Measurements from ENCODE around the gene ATL3.
"Not testable (repeated sequence)": the region's sequence is repeated elsewhere in the genome, so short reads cannot be mapped to it uniquely, and the experiment has no call there.

ATL3 gene

GRCh38 chr11:63687845-63688244, 16.7 kb upstream of the ATL3 start:
- Mint-ChIP-seq H3K27me3 (no peaks in the 10 kb centered on the region), H3K4me3 (no peak overlapping the region), H3K4me1 (ENCODE audit: low read depth) (peaks cover 40% of the 10 kb centered on the region), H3K9me3 (no peaks in the 10 kb centered on the region), H3K36me3 (ENCODE audit: low read depth) (peaks cover 3% of the 10 kb centered on the region), H3K27ac (no peak overlapping the region)

GRCh38 chr11:63686926-63687325, 15.8 kb upstream of the ATL3 start:
- H3K27ac Mint-ChIP-seq = no peak overlapping the region

GRCh38 chr11:63685158-63685721, 14.1 kb upstream of the ATL3 start:
- H3K9me3 Mint-ChIP-seq; H3K4me3 Mint-ChIP-seq; H3K27me3 Mint-ChIP-seq; H3K36me3 Mint-ChIP-seq (ENCODE audit: low read depth); H3K27ac Mint-ChIP-seq: not testable (repeated sequence)
- peaks cover 61% of the 10 kb centered on the region for H3K4me1 Mint-ChIP-seq (ENCODE audit: low read depth)

More at GRCh38 chr11:63686926-63687325, 15.8 kb upstream of the ATL3 start:
- peaks cover 3% of the 10 kb centered on the region for H3K36me3 Mint-ChIP-seq (ENCODE audit: low read depth)
- H3K9me3 Mint-ChIP-seq = no peaks in the 10 kb centered on the region
- peaks cover 49% of the 10 kb centered on the region for H3K4me1 Mint-ChIP-seq (ENCODE audit: low read depth)
- no peaks in the 10 kb centered on the region for H3K27me3 Mint-ChIP-seq
- H3K4me3 Mint-ChIP-seq = no peak overlapping the region

- Mint-ChIP-seq H3K27ac (peak overlapping the region; percentile 30), H3K4me1 (ENCODE audit: low read depth) (peaks cover 48% of the 10 kb centered on the region), H3K36me3 (ENCODE audit: low read depth) (no peaks in the 10 kb centered on the region), H3K27me3 (no peaks in the 10 kb centered on the region), H3K4me3 (peak overlapping the region; percentile 89), H3K9me3 (no peaks in the 10 kb centered on the region)
Observed at GRCh38 chr11:63683133-63683991, 12.2 kb upstream of the ATL3 start.

GRCh38 chr11:63682066-63683021, 11.2 kb upstream of the ATL3 start:
- Mint-ChIP-seq H3K36me3 (ENCODE audit: low read depth) (no peaks in the 10 kb centered on the region), H3K27ac (peak overlapping the region; percentile 78), H3K4me1 (ENCODE audit: low read depth) (peaks cover 40% of the 10 kb centered on the region), H3K27me3 (no peaks in the 10 kb centered on the region), H3K4me3 (peak overlapping the region; percentile 89), H3K9me3 (no peaks in the 10 kb centered on the region)

- peaks cover 32% of the 10 kb centered on the region for H3K4me1 Mint-ChIP-seq (ENCODE audit: low read depth)
- H3K27me3 Mint-ChIP-seq = no peaks in the 10 kb centered on the region
- peak within 1 kb of the TSS; percentile 78 for H3K27ac Mint-ChIP-seq
- H3K36me3 Mint-ChIP-seq (ENCODE audit: low read depth) = no peaks in the 10 kb centered on the region
- H3K9me3 Mint-ChIP-seq = no peaks in the 10 kb centered on the region
- H3K4me3 Mint-ChIP-seq = peak within 1 kb of the TSS; percentile 89
Observed at GRCh38 chr11:63681321-63682065, 10.3 kb upstream of the ATL3 start, which contains the start of gene RTN3. Gene RTN3 (plus strand): TSS chr11:63681500. CDS start chr11:63681637, 137 bp downstream.

GRCh38 chr11:63680834-63681320, 9.7 kb upstream of the ATL3 start:
- H3K27ac Mint-ChIP-seq = peak overlapping the region; percentile 78

GRCh38 chr11:63673579-63673978, 2.4 kb upstream of the ATL3 start:
- peaks cover 4% of the 10 kb centered on the region for H3K36me3 Mint-ChIP-seq (ENCODE audit: low read depth)
- H3K27me3 Mint-ChIP-seq = no peaks in the 10 kb centered on the region
- H3K27ac Mint-ChIP-seq = no peak overlapping the region
- no peak overlapping the region for H3K4me3 Mint-ChIP-seq
- H3K4me1 Mint-ChIP-seq (ENCODE audit: low read depth) = peaks cover 25% of the 10 kb centered on the region
- H3K9me3 Mint-ChIP-seq = no peaks in the 10 kb centered on the region

More at GRCh38 chr11:63680834-63681320, 9.7 kb upstream of the ATL3 start:
- Mint-ChIP-seq H3K4me1 (ENCODE audit: low read depth) (peaks cover 31% of the 10 kb centered on the region), H3K4me3 (peak overlapping the region; percentile 89), H3K36me3 (ENCODE audit: low read depth) (no peaks in the 10 kb centered on the region), H3K9me3 (no peaks in the 10 kb centered on the region), H3K27me3 (no peaks in the 10 kb centered on the region)

GRCh38 chr11:63672936-63673539, 1.9 kb upstream of the ATL3 start:
- H3K4me1 Mint-ChIP-seq (ENCODE audit: low read depth) = peaks cover 30% of the 10 kb centered on the region
- H3K27me3 Mint-ChIP-seq = no peaks in the 10 kb centered on the region
- peaks cover 4% of the 10 kb centered on the region for H3K36me3 Mint-ChIP-seq (ENCODE audit: low read depth)
- no peaks in the 10 kb centered on the region for H3K9me3 Mint-ChIP-seq
- H3K27ac Mint-ChIP-seq = peak overlapping the region; percentile 68
- no peak overlapping the region for H3K4me3 Mint-ChIP-seq

- H3K9me3 Mint-ChIP-seq = no peaks in the 10 kb centered on the region
- H3K27ac Mint-ChIP-seq = no peak overlapping the region
- peak overlapping the region; percentile 66 for H3K4me3 Mint-ChIP-seq
- H3K4me1 Mint-ChIP-seq (ENCODE audit: low read depth) = peaks cover 39% of the 10 kb centered on the region
- no peaks in the 10 kb centered on the region for H3K27me3 Mint-ChIP-seq
- peaks cover 4% of the 10 kb centered on the region for H3K36me3 Mint-ChIP-seq (ENCODE audit: low read depth)
Observed at GRCh38 chr11:63672156-63672463, 934 bp upstream of the ATL3 start.

GRCh38 chr11:63670433-63671321, 499 bp downstream of the ATL3 start:
- peaks cover 4% of the 10 kb centered on the region for H3K36me3 Mint-ChIP-seq (ENCODE audit: low read depth)
- H3K27ac Mint-ChIP-seq = peak overlapping the region; percentile 84
- H3K27me3 Mint-ChIP-seq = no peaks in the 10 kb centered on the region
- H3K9me3 Mint-ChIP-seq = no peaks in the 10 kb centered on the region
- peaks cover 51% of the 10 kb centered on the region for H3K4me1 Mint-ChIP-seq (ENCODE audit: low read depth)
- H3K4me3 Mint-ChIP-seq = peak overlapping the region; percentile 81

GRCh38 chr11:63670096-63670432, 1.1 kb downstream of the ATL3 start:
- H3K4me1 Mint-ChIP-seq (ENCODE audit: low read depth) = peaks cover 56% of the 10 kb centered on the region
- H3K36me3 Mint-ChIP-seq (ENCODE audit: low read depth) = peaks cover 4% of the 10 kb centered on the region
- peak overlapping the region; percentile 84 for H3K27ac Mint-ChIP-seq
- no peaks in the 10 kb centered on the region for H3K9me3 Mint-ChIP-seq
- H3K27me3 Mint-ChIP-seq = no peaks in the 10 kb centered on the region
- peak overlapping the region; percentile 81 for H3K4me3 Mint-ChIP-seq

Measured in stimulated activated naive CD8-positive, alpha-beta T cell treated with anti-CD3 and anti-CD28 coated beads, Interleukin-15, Interleukin-2, amounts not matched to agents 100 ng/mL and 50 ng/mL, for 24 hours (primary cell).